Stimulated activated CD8-positive, alpha-beta memory T cell treated with anti-CD3 and anti-CD28 coated beads, Interleukin-7, amount 100 ng/mL, for 48 hours (primary cell): Measurements from ENCODE around the gene GSTP1.
A peak's percentile ranks its signal among the peaks of the same experiment; 100 is the strongest.

Experiments
- DNase-seq, 2 donors: peaks; one replicate each; pipeline ENCODE4 v3.0.0-alpha.2; 2020; ENCODE audit warnings: low read depth in 1 of 2; ENCODE audit errors: extremely low read depth in 1 of 2

Gene GSTP1

GRCh38 chr11:67628710-67629385 lies 45.2 kb downstream of the GSTP1 start:
- no peak for DNase-seq

- peak; percentile 73 to 77 for DNase-seq
Measured at GRCh38 chr11:67629386-67630227, 46.0 kb downstream of the GSTP1 start, which contains the start of gene NUDT8. NUDT8 (minus strand) TSS chr11:67629937; CDS start chr11:67629911, 26 bp downstream.

- DNase-seq = peak; percentile 93 to 97
Measured at GRCh38 chr11:67630228-67630942, 46.8 kb downstream of the GSTP1 start.

GRCh38 chr11:67630943-67631331 lies 47.3 kb downstream of the GSTP1 start:
- DNase-seq = no peak

- DNase-seq = no peak
Measured at GRCh38 chr11:67631411-67631810, 47.8 kb downstream of the GSTP1 start.

- DNase-seq = no peak
Measured at GRCh38 chr11:67631853-67632174, 48.2 kb downstream of the GSTP1 start.

GRCh38 chr11:67632175-67632981 lies 48.8 kb downstream of the GSTP1 start:
- DNase-seq = no peak

- no peak for DNase-seq
Measured at GRCh38 chr11:67632982-67633755, 49.6 kb downstream of the GSTP1 start.

GRCh38 chr11:67633758-67634365 lies 50.2 kb downstream of the GSTP1 start:
- DNase-seq = no peak

GRCh38 chr11:67634366-67635230 lies 51.0 kb downstream of the GSTP1 start:
- DNase-seq = no peak

- no peak for DNase-seq
Measured at GRCh38 chr11:67635231-67635521, 51.6 kb downstream of the GSTP1 start.
